ENCODE data around the gene BRD4.

The BRD4 gene

GRCh38 chr19:15222738-15223648, 109.3 kb downstream of the BRD4 start:
- peak; percentile 87 for DNase-seq

GRCh38 chr19:15220833-15221232, 111.5 kb downstream of the BRD4 start:
- DNase-seq: no peak

- no peak for DNase-seq
These were observed 113.8 kb downstream of the BRD4 start for GRCh38 chr19:15218501-15218900.

GRCh38 chr19:15216363-15216762, 116.0 kb downstream of the BRD4 start:
- DNase-seq: no peak

- no peak for DNase-seq
These were observed 118.5 kb downstream of the BRD4 start for GRCh38 chr19:15213715-15214381.

- DNase-seq: no peak
These were observed 119.6 kb downstream of the BRD4 start for GRCh38 chr19:15212711-15213110.

GRCh38 chr19:15210323-15210781, 122.0 kb downstream of the BRD4 start:
- DNase-seq: no peak

GRCh38 chr19:15201374-15202023, 130.8 kb downstream of the BRD4 start:
- DNase-seq: no peak

GRCh38 chr19:15200553-15201364, 131.6 kb downstream of the BRD4 start, which contains the start of gene NOTCH3:
Gene NOTCH3 (minus strand): TSS chr19:15200995. CDS start chr19:15200905, 90 bp downstream.
- DNase-seq: no peak

GRCh38 chr19:15199661-15200552, 132.4 kb downstream of the BRD4 start:
- no peak for DNase-seq

GRCh38 chr19:15198951-15199660, 133.2 kb downstream of the BRD4 start:
- no peak for DNase-seq

GRCh38 chr19:15197942-15198341, 134.4 kb downstream of the BRD4 start:
- DNase-seq: no peak

GRCh38 chr19:15197275-15197941, 134.9 kb downstream of the BRD4 start:
- no peak for DNase-seq

GRCh38 chr19:15196360-15197005, 135.9 kb downstream of the BRD4 start:
- DNase-seq: no peak

- DNase-seq: no peak
These were observed 136.7 kb downstream of the BRD4 start for GRCh38 chr19:15195371-15196334.

GRCh38 chr19:15194938-15195337, 137.4 kb downstream of the BRD4 start:
- no peak for DNase-seq

GRCh38 chr19:15191982-15192381, 140.4 kb downstream of the BRD4 start:
- DNase-seq: no peak

- DNase-seq: no peak
These were observed 140.8 kb downstream of the BRD4 start for GRCh38 chr19:15191514-15191913.

Measured in activated CD4-positive, alpha-beta T cell treated with anti-CD3 and anti-CD28 coated beads, Interleukin-10, Interleukin-2, amounts not matched to agents 100 ng/mL and 50 ng/mL, durations not matched to agents 16 hours and 8 hours (primary cell).